Neural cell (in vitro differentiated cells): ENCODE data around the gene TSEN34. TPM values are rescaled to one million over a fixed set of nuclear protein-coding genes. Genes with fewer than 3 reads are reported as not detected.

Experiments
- H2AFZ ChIP-seq: fragments of 200-600, 300-800 bp; sonication (generic), shearing (Covaris generic); 2 replicates; pipeline ENCODE4 v1.6.0; 2014; ENCODE audit warnings: low read depth, mild to moderate bottlenecking, antibody characterized with exemption, low read length, moderate library complexity
- H3F3A ChIP-seq: fragments of 200-600 bp; shearing (Covaris generic); 2 replicates; pipeline ENCODE4 v1.6.1; 2016; ENCODE audit warnings: mild to moderate bottlenecking, moderate library complexity, mixed read lengths, antibody characterized with exemption, low read length; ENCODE audit not compliant: insufficient read depth, poor library complexity, severe bottlenecking
- H3K27ac ChIP-seq: fragments of 200-600, 300-800 bp; sonication (generic), shearing (Covaris generic); 2 replicates; pipeline ENCODE4 v1.5.1; 2014; ENCODE audit warnings: mild to moderate bottlenecking, low read length, moderate library complexity
- H3K27me3 ChIP-seq: fragments of 300-800, 200-600 bp; sonication (generic), shearing (Covaris generic); 2 replicates; pipeline ENCODE4 v1.6.0; 2014; ENCODE audit warnings: mild to moderate bottlenecking, low read depth, low read length, moderate library complexity; ENCODE audit not compliant: insufficient read depth
- H3K36me3 ChIP-seq: fragments of 300-800, 200-600 bp; sonication (generic), shearing (Covaris generic); 2 replicates; pipeline ENCODE4 v1.5.1; 2014; ENCODE audit warnings: mild to moderate bottlenecking, antibody characterized with exemption, low read length, moderate library complexity; ENCODE audit not compliant: insufficient read depth
- H3K4me2 ChIP-seq: fragments of 300-800, 200-600 bp; sonication (generic), shearing (Covaris generic); 2 replicates; pipeline ENCODE4 v1.6.0; 2014; ENCODE audit warnings: mild to moderate bottlenecking, low read length
- H3K4me3 ChIP-seq: fragments of 300-800, 200-600 bp; sonication (generic), shearing (Covaris generic); 2 replicates; pipeline ENCODE4 v1.5.1; 2014; ENCODE audit warnings: mild to moderate bottlenecking, low read length, moderate library complexity
- H3K79me2 ChIP-seq: fragments of 200-600 bp; shearing (Covaris generic); replicated peaks from 2 replicates; pipeline ENCODE4 v1.6.0; 2014; ENCODE audit warnings: mild to moderate bottlenecking, low read length, moderate library complexity; ENCODE audit not compliant: insufficient read depth
- H3K9ac ChIP-seq: fragments of 300-800, 200-600 bp; sonication (generic), shearing (Covaris generic); 2 replicates; pipeline ENCODE4 v1.6.1; 2016; ENCODE audit warnings: mild to moderate bottlenecking, low read length, mixed read lengths
- H3K9me2 ChIP-seq: fragments of 200-600 bp; shearing (Covaris generic); 2 replicates; pipeline ENCODE4 v1.6.1; 2016; ENCODE audit warnings: mild to moderate bottlenecking, low read length, mixed read lengths; ENCODE audit not compliant: insufficient read depth
- H3K9me3 ChIP-seq: fragments of 200-600, 300-800 bp; sonication (generic), shearing (Covaris generic); 2 replicates; pipeline ENCODE4 v1.6.1; 2016; ENCODE audit warnings: mild to moderate bottlenecking, mixed run types, low read length, moderate library complexity, mixed read lengths
- H4K20me1 ChIP-seq: fragments of 200-600 bp; shearing (Covaris generic); 2 replicates; pipeline ENCODE4 v1.6.1; 2016; ENCODE audit warnings: mild to moderate bottlenecking, mixed run types; ENCODE audit not compliant: insufficient read depth
- CTCF ChIP-seq: fragments of 450-650 bp; IDR thresholded peaks from 2 replicates; pipeline ENCODE4 v1.5.1; 2014; ENCODE audit warnings: antibody characterized with exemption, mild to moderate bottlenecking, moderate library complexity; ENCODE audit not compliant: poor library complexity, severe bottlenecking
- EP300 ChIP-seq: fragments of 450-650 bp; conservative IDR thresholded peaks from 2 replicates; pipeline ENCODE4 v1.6.1; 2014; ENCODE audit warnings: antibody characterized with exemption, mild to moderate bottlenecking, moderate library complexity; ENCODE audit not compliant: poor library complexity, severe bottlenecking
- EZH2 ChIP-seq: fragments of 200-600, 300-800 bp; shearing (Covaris generic), sonication (generic); IDR thresholded peaks from 2 replicates; pipeline ENCODE4 v1.6.1; 2014; ENCODE audit warnings: antibody characterized with exemption, low read length, borderline replicate concordance, mild to moderate bottlenecking; ENCODE audit not compliant: insufficient read depth, poor library complexity, severe bottlenecking
- MXI1 ChIP-seq: fragments of 450-650 bp; conservative IDR thresholded peaks from 2 replicates; pipeline ENCODE4 v1.6.1; 2014; ENCODE audit warnings: antibody characterized with exemption, mild to moderate bottlenecking; ENCODE audit not compliant: poor library complexity, severe bottlenecking
- POLR2AphosphoS5 ChIP-seq: IDR thresholded peaks from 2 replicates; pipeline ENCODE4 v1.6.1; 2012
- RAD21 ChIP-seq: fragments of 450-650 bp; conservative IDR thresholded peaks from 2 replicates; pipeline ENCODE4 v1.6.1; 2014; ENCODE audit warnings: antibody characterized with exemption, mild to moderate bottlenecking, moderate library complexity
- REST ChIP-seq: IDR thresholded peaks from 2 replicates; pipeline ENCODE4 v1.6.1; 2012; ENCODE audit warnings: borderline replicate concordance
- SMC3 ChIP-seq: fragments of 450-650 bp; conservative IDR thresholded peaks from 2 replicates; pipeline ENCODE4 v1.6.1; 2014; ENCODE audit warnings: antibody characterized with exemption, mild to moderate bottlenecking, moderate library complexity; ENCODE audit not compliant: poor library complexity
- TAF1 ChIP-seq: IDR thresholded peaks from 2 replicates; pipeline ENCODE4 v1.6.1; 2012; ENCODE audit warnings: low read depth
- polyA plus RNA-seq: library from polyadenylated mRNA; depleted of rRNA; stranded (reverse); fragments of >200 nt; gene quantifications from 2 replicates; pipeline ENCODE4 v1.2.3, GENCODE V29; 2014

TSEN34 gene
- polyA plus RNA-seq, 1 donor from 2014 or later = 113 TPM

GRCh38 chr19:54147676-54148075, 43.4 kb upstream of the TSEN34 start:
- no peaks in the 10 kb centered on the region for H3F3A ChIP-seq
- H3K27ac ChIP-seq = no peak overlapping the region
- no peak overlapping the region for H3K9ac ChIP-seq
- TF ChIP-seq EZH2 = no peak
- no peak for TF ChIP-seq RAD21
- no peak for TF ChIP-seq SMC3
- no peak for TF ChIP-seq REST
- no peak for TF ChIP-seq CTCF
- TF ChIP-seq TAF1 = no peak
- TF ChIP-seq POLR2AphosphoS5 = no peak
- no peak for TF ChIP-seq EP300
- TF ChIP-seq MXI1 = no peak
- no peaks in the 10 kb centered on the region for H3K79me2 ChIP-seq
- no peaks in the 10 kb centered on the region for H3K27me3 ChIP-seq
- H2AFZ ChIP-seq = no peak overlapping the region
- no peak overlapping the region for H3K4me2 ChIP-seq
- H3K9me2 ChIP-seq = no peaks in the 10 kb centered on the region
- H4K20me1 ChIP-seq = no peaks in the 10 kb centered on the region
- no peak overlapping the region for H3K4me3 ChIP-seq
- H3K9me3 ChIP-seq = no peaks in the 10 kb centered on the region
- no peaks in the 10 kb centered on the region for H3K36me3 ChIP-seq

DNA sequence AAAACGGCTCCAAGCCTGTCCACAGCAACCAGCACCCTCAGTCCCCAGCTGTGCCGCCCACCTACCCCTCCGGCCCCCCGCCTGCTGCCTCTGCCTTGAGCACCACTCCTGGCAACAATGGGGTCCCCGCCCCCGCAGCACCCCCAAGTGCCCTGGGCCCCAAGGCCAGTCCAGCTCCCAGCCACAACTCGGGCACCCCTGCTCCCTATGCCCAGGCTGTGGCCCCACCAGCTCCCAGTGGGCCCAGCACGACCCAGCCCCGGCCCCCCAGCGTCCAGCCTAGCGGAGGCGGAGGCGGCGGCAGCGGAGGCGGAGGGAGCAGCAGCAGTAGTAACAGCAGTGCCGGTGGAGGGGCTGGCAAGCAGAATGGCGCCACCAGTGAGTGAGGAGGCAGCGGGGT, 43.0 kb upstream of the TSEN34 start:
- Histone ChIP-seq H2AFZ (no peak overlapping the region), H3K27ac (no peak overlapping the region), H3K36me3 (no peaks in the 10 kb centered on the region), H3K9me2 (no peaks in the 10 kb centered on the region), H3K4me2 (no peak overlapping the region), H3K79me2 (no peaks in the 10 kb centered on the region), H3K9me3 (no peaks in the 10 kb centered on the region), H3F3A (no peaks in the 10 kb centered on the region), H3K27me3 (no peaks in the 10 kb centered on the region), H3K4me3 (no peak overlapping the region), H4K20me1 (no peaks in the 10 kb centered on the region), H3K9ac (no peak overlapping the region)
- TF ChIP-seq REST (no peak), SMC3 (no peak), RAD21 (no peak), POLR2AphosphoS5 (no peak), EZH2 (no peak), MXI1 (no peak)
